K562 (cell line): ENCODE measurements around the gene CLEC6A. TPM values are rescaled to one million over a fixed set of nuclear protein-coding genes. Genes with fewer than 3 reads are reported as not detected.

Experiments
- ATAC-seq: fragments of 200-7000 bp; cut with Tn5 transposase; 3 replicates; pipeline ENCODE4 v1.9.1; 2020; ENCODE audit warnings: moderate library complexity
- BruUV-seq: library from RNA; stranded (reverse); fragments of 400-500 nt; replicated peaks from 2 replicates; lab custom pipeline; 2021; lab: Mats Ljungman, UMichigan
- CTCF ChIA-PET: fragments of 300-600 bp; formaldehyde crosslinking; extraction: SDS; loops from one replicate; lab custom pipeline; 2021; ENCODE audit warnings: low intra/inter-chr PET ratio; lab: Yijun Ruan, JAX
- POLR2A ChIA-PET: fragments of 300-600, 350-650 bp; sonication (Branson Sonifier 250); formaldehyde crosslinking; extraction: SDS; loops from one replicate; lab custom pipeline; 2021; ENCODE audit warnings: antibody characterized with exemption, inconsistent platforms; lab: Yijun Ruan, JAX
- DNase-seq, 4 experiments: peaks; one replicate each; pipeline versions ENCODE4 v3.0.0 to v3.0.0-alpha.2; 2011 to 2018; ENCODE audit warnings: low spot score in 3 of 4, mixed read lengths in 3 of 4; ENCODE audit errors: extremely low read depth in 1 of 4
- FAIRE-seq: peaks from 2 replicates; lab custom pipeline; 2011; peaks lifted over from hg19 to GRCh38; lab: Jason Lieb, UNC
- H2AFZ ChIP-seq: 2 replicates; pipeline ENCODE4 v1.6.0; 2011; ENCODE audit warnings: low read depth, low read length, control low read depth, inconsistent platforms
- H3K27ac ChIP-seq: fragments of 200-600 bp; 3 replicates; pipeline ENCODE4 v1.8.0; 2011; ENCODE audit warnings: low read depth, mild to moderate bottlenecking, control low read depth, inconsistent platforms, low read length, moderate library complexity, mixed read lengths; ENCODE audit errors: extremely low read depth
- H3K27me3 ChIP-seq, 2 experiments: fragments of 300-600 bp in 1 of 2; 2 replicates in 1 of 2; 3 replicates in 1 of 2; pipeline versions ENCODE4 v1.6.0 to v1.8.0; 2011; ENCODE audit warnings: inconsistent platforms in 2 of 2, low read length in 2 of 2, mild to moderate bottlenecking in 1 of 2, mixed read lengths in 1 of 2, moderate library complexity in 1 of 2; ENCODE audit not compliant: control insufficient read depth in 2 of 2, insufficient read depth in 2 of 2
- H3K36me3 ChIP-seq: fragments of 300-600 bp; 3 replicates; pipeline ENCODE4 v1.8.0; 2011; ENCODE audit warnings: mild to moderate bottlenecking, low read length, inconsistent platforms; ENCODE audit not compliant: control insufficient read depth, insufficient read depth
- H3K4me1 ChIP-seq, 2 experiments: fragments of 200-600 bp in 1 of 2; replicated peaks in 1 of 2; 2 replicates in 1 of 2; 3 replicates in 1 of 2; pipeline versions ENCODE4 v1.5.1 to v1.8.0; 2011; ENCODE audit warnings: inconsistent platforms in 2 of 2, low read length in 2 of 2, mild to moderate bottlenecking in 1 of 2, mixed read lengths in 1 of 2, moderate library complexity in 1 of 2; ENCODE audit not compliant: control insufficient read depth in 2 of 2, insufficient read depth in 2 of 2
- H3K4me2 ChIP-seq: 2 replicates; pipeline ENCODE4 v1.6.1; 2011; ENCODE audit warnings: low read length, control low read depth, inconsistent platforms, mixed read lengths; ENCODE audit not compliant: insufficient read depth
- H3K4me3 ChIP-seq: fragments of 200-600 bp; sonication (generic), shearing (Covaris generic); 2 replicates; pipeline ENCODE4 v1.5.1; 2016; ENCODE audit warnings: control low read depth, inconsistent platforms
- H3K79me2 ChIP-seq: fragments of 200-600 bp; 3 replicates; pipeline ENCODE4 v1.8.0; 2011; ENCODE audit warnings: low read length, inconsistent platforms; ENCODE audit not compliant: control insufficient read depth, insufficient read depth
- H3K9ac ChIP-seq, 2 experiments: 2 replicates each; pipeline versions ENCODE4 v1.6.0 to v1.6.1; 2011; ENCODE audit warnings: low read depth in 2 of 2, low read length in 2 of 2, control low read depth in 1 of 2, inconsistent platforms in 1 of 2, mild to moderate bottlenecking in 1 of 2, mixed read lengths in 1 of 2; ENCODE audit not compliant: insufficient read depth in 1 of 2
- H3K9me1 ChIP-seq: one replicate; pipeline ENCODE4 v1.6.0; 2011; ENCODE audit warnings: inconsistent platforms, mild to moderate bottlenecking, low read length, moderate library complexity; ENCODE audit not compliant: control insufficient read depth, insufficient read depth
- H3K9me3 ChIP-seq: replicated peaks from 2 replicates; pipeline ENCODE4 v1.5.1; 2011; ENCODE audit warnings: low read depth, low read length, inconsistent platforms; ENCODE audit not compliant: control insufficient read depth, insufficient read depth
- H4K20me1 ChIP-seq: replicated peaks from 2 replicates; pipeline ENCODE4 v1.6.1; 2011; ENCODE audit warnings: low read length, inconsistent platforms, mixed read lengths; ENCODE audit not compliant: control insufficient read depth, insufficient read depth
- CEBPB ChIP-seq: fragments of 450-650 bp; IDR thresholded peaks from 2 replicates; pipeline ENCODE4 v1.6.1; 2016; ENCODE audit warnings: missing genetic modification characterization, missing compliant biosample characterization
- ELF4 ChIP-seq: fragments of 450-650 bp; formaldehyde crosslinking; IDR thresholded peaks from 2 replicates; pipeline ENCODE4 v1.4.0; 2022; ENCODE audit warnings: missing genetic modification characterization
- TAF7 ChIP-seq: fragments of 450-650 bp; IDR thresholded peaks from 2 replicates; pipeline ENCODE4 v1.6.1; 2016; ENCODE audit warnings: missing genetic modification characterization, missing compliant biosample characterization
- TFAP4 ChIP-seq: sonication (generic); formaldehyde crosslinking; IDR thresholded peaks from 2 replicates; pipeline ENCODE4 v1.8.0; 2022; ENCODE audit warnings: missing genetic modification reagents, mild to moderate bottlenecking, moderate library complexity, borderline replicate concordance
- WGBS: fragments of 100-300 bp; shearing (Covaris generic); methylation state at CpG from one replicate; pipeline ENCODE4 v1.1.6; 2016; ENCODE audit warnings: low coverage, mixed read lengths; ENCODE audit not compliant: insufficient coverage; ENCODE audit errors: missing lambda C conversion rate; 5-methylcytosine and 5-hydroxymethylcytosine counted together
- in situ Hi-C: fragments of 300-500 bp; cut with MboI; formaldehyde crosslinking; loops from 4 replicates; pipeline ENCODE4 v1.15.0; 2018; ENCODE audit warnings: inconsistent platforms, mixed read lengths
- intact Hi-C: fragments of 100-400 bp; cut with micrococcal nuclease; formaldehyde crosslinking; loops from 2 replicates; pipeline ENCODE4 v1.14.2; 2022
- polyA plus RNA-seq, 8 experiments: library from polyadenylated mRNA; depleted of rRNA in 4 of 8; stranded (reverse) in 5 of 8; unstranded in 3 of 8; fragments of >200 nt; fragmentation: Nextera tagmentation in 2 of 8; fragmentation: Illumina TruSeq in 1 of 8; extraction: Ambion mirVana in 2 of 8; extraction: Trizol in 1 of 8; gene quantifications; 2 replicates each; pipeline versions ENCODE4 v1.2.1 to v1.2.3, GENCODE V29; 2011 to 2014; ENCODE audit warnings: inconsistent platforms in 1 of 8, missing spikeins in 1 of 8
- total RNA-seq, 7 experiments: library from RNA; depleted of rRNA in 6 of 7; stranded (reverse); fragments of >200 nt in 6 of 7; fragmentation: Illumina TruSeq in 2 of 7; extraction: Trizol in 2 of 7; gene quantifications; 2 replicates each; pipeline versions ENCODE4 v1.2.1 to v1.2.3, GENCODE V29; 2011 to 2021; ENCODE audit warnings: low replicate concordance in 1 of 7
- TF ChIP-seq, protein P1 (sequence below): fragments of 450-650 bp; conservative IDR thresholded peaks from 2 replicates; pipeline ENCODE4 v1.6.1; 2016; ENCODE audit warnings: missing genetic modification characterization, low read depth, mild to moderate bottlenecking, control low read depth, missing compliant biosample characterization

CLEC6A gene
- total and polyA plus RNA-seq, 9 of the 15 experiments (the other 6 are each of a cell fraction or from before 2014, with no cell fraction given), result not detected

GRCh38 chr12:8499616-8500015 is 43.9 kb downstream of the CLEC6A start:
- Histone ChIP-seq H3K4me3 (no peak overlapping the region), H2AFZ (no peak overlapping the region), H3K27me3 (no peaks in the 10 kb centered on the region), H3K9me3 (no peaks in the 10 kb centered on the region), H3K4me2 (no peak overlapping the region), H3K9ac (no peak overlapping the region), H3K9me1 (no peaks in the 10 kb centered on the region), H4K20me1 (no peaks in the 10 kb centered on the region), H3K27ac (no peak overlapping the region), H3K79me2 (no peaks in the 10 kb centered on the region), H3K4me1 (no peaks in the 10 kb centered on the region), H3K36me3 (no peaks in the 10 kb centered on the region)
- no peak for FAIRE-seq
- TF ChIP-seq TAF7 (tag) (no peak), CEBPB (tag) (no peak), ELF4 (CRISPR knock-in tag) (no peak), TFAP4 (no peak)
- TF ChIP-seq, protein P1, sequence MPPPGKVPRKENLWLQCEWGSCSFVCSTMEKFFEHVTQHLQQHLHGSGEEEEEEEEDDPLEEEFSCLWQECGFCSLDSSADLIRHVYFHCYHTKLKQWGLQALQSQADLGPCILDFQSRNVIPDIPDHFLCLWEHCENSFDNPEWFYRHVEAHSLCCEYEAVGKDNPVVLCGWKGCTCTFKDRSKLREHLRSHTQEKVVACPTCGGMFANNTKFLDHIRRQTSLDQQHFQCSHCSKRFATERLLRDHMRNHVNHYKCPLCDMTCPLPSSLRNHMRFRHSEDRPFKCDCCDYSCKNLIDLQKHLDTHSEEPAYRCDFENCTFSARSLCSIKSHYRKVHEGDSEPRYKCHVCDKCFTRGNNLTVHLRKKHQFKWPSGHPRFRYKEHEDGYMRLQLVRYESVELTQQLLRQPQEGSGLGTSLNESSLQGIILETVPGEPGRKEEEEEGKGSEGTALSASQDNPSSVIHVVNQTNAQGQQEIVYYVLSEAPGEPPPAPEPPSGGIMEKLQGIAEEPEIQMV (tag), result no peak
- ChIA-PET POLR2A (no interaction called here), CTCF (no interaction called here)
- WGBS, result 0% methylated on average over 3 of the region's 4 CpGs
- in situ Hi-C loops (no loop called here), intact Hi-C loops (no loop called here)
- no TSS peak for BruUV-seq
- no peak for ATAC-seq
- DNase-seq, result no peak
